Neutrophil (primary cell): ENCODE results near the gene GOLT1A.

Experiments used
- H3K27ac ChIP-seq: fragments of 200-600 bp; sonication (generic); 2 replicates; pipeline ENCODE4 v1.5.1; 2016; ENCODE audit warnings: mild to moderate bottlenecking, moderate library complexity
- H3K27me3 ChIP-seq: fragments of 200-600 bp; sonication (generic); 2 replicates; pipeline ENCODE4 v1.6.0; 2016; ENCODE audit warnings: mild to moderate bottlenecking
- H3K36me3 ChIP-seq: fragments of 200-600 bp; sonication (generic); 2 replicates; pipeline ENCODE4 v1.5.1; 2017
- H3K4me1 ChIP-seq, 2 experiments: fragments of 200-600 bp in 1 of 2; sonication (generic) in 1 of 2; 1 replicate in 1 of 2; 2 replicates in 1 of 2; pipeline versions ENCODE4 v1.5.1 to v1.6.1; 2013 to 2016; ENCODE audit warnings: low read depth in 1 of 2, low read length in 1 of 2, mild to moderate bottlenecking in 1 of 2, moderate library complexity in 1 of 2; ENCODE audit not compliant: control insufficient read depth in 1 of 2, insufficient read depth in 1 of 2
- H3K4me3 ChIP-seq, 2 experiments: fragments of 200-600 bp in 1 of 2; sonication (generic) in 1 of 2; 1 replicate in 1 of 2; 2 replicates in 1 of 2; pipeline ENCODE4 v1.5.1; 2013 to 2016; ENCODE audit warnings: low read depth in 1 of 2, low read length in 1 of 2, mild to moderate bottlenecking in 1 of 2, moderate library complexity in 1 of 2
- H3K9me3 ChIP-seq: fragments of 200-600 bp; sonication (generic); 2 replicates; pipeline ENCODE4 v1.5.1; 2016
- CTCF ChIP-seq: fragments of 200-600 bp; sonication (generic); IDR thresholded peaks from 2 replicates; pipeline ENCODE4 v1.5.1; 2016; ENCODE audit warnings: antibody characterized with exemption

The GOLT1A gene

GRCh38 chr1:204151552-204152309 is 62.1 kb downstream of the GOLT1A start, which contains the start of gene ETNK2:
Gene ETNK2, minus strand, starts transcription at chr1:204152044. Its CDS starts 192 bp downstream, at chr1:204151852.
- Histone ChIP-seq H3K4me3 (peak within 1 kb of the TSS in 1 of 2 experiments; percentile 30), H3K27ac (no peak within 1 kb of the TSS), H3K36me3 (no peaks in the 10 kb centered on the region), H3K4me1 (peaks cover 0 to 13% of the 10 kb centered on the region in 2 experiments), H3K9me3 (no peaks in the 10 kb centered on the region), H3K27me3 (peaks cover 75% of the 10 kb centered on the region)
- TF ChIP-seq CTCF, result no peak

GRCh38 chr1:204150702-204151551 is 62.9 kb downstream of the GOLT1A start:
- H3K4me3 ChIP-seq, result peak overlapping the region in 1 of 2 experiments; percentile 19
- H3K9me3 ChIP-seq, result no peaks in the 10 kb centered on the region
- H3K27ac ChIP-seq, result no peak overlapping the region
- no peak for TF ChIP-seq CTCF
- no peaks in the 10 kb centered on the region for H3K36me3 ChIP-seq
- peaks cover 0 to 13% of the 10 kb centered on the region in 2 experiments for H3K4me1 ChIP-seq
- H3K27me3 ChIP-seq, result peaks cover 75% of the 10 kb centered on the region

GRCh38 chr1:204149635-204150565 is 63.9 kb downstream of the GOLT1A start:
- Histone ChIP-seq H3K36me3 (no peaks in the 10 kb centered on the region), H3K27me3 (peaks cover 75% of the 10 kb centered on the region), H3K9me3 (no peaks in the 10 kb centered on the region), H3K27ac (no peak overlapping the region), H3K4me1 (peaks cover 0 to 13% of the 10 kb centered on the region in 2 experiments), H3K4me3 (no peak overlapping the region)
- no peak for TF ChIP-seq CTCF

GRCh38 chr1:204149107-204149506 is 64.7 kb downstream of the GOLT1A start:
- Histone ChIP-seq H3K36me3 (no peaks in the 10 kb centered on the region), H3K27ac (no peak overlapping the region), H3K27me3 (peaks cover 72% of the 10 kb centered on the region), H3K4me3 (no peak overlapping the region), H3K9me3 (no peaks in the 10 kb centered on the region), H3K4me1 (peaks cover 0 to 13% of the 10 kb centered on the region in 2 experiments)
- no peak for TF ChIP-seq CTCF
